HEK293 (cell line): Measurements from ENCODE around the gene TUT1.

Source experiments
- CTCF ChIP-seq: fragments of 450-650 bp; formaldehyde crosslinking; IDR thresholded peaks from 2 replicates; pipeline ENCODE4 v1.5.1; 2016; ENCODE audit warnings: missing biosample characterization, missing genetic modification characterization
- KLF1 ChIP-seq: fragments of 450-650 bp; formaldehyde crosslinking; IDR thresholded peaks from 2 replicates; pipeline ENCODE4 v1.5.1; 2016; ENCODE audit warnings: missing biosample characterization, missing genetic modification characterization
- KLF16 ChIP-seq: fragments of 450-650 bp; formaldehyde crosslinking; IDR thresholded peaks from 2 replicates; pipeline ENCODE4 v1.5.1; 2017; ENCODE audit warnings: missing biosample characterization, missing genetic modification characterization
- MYNN ChIP-seq: fragments of 450-650 bp; formaldehyde crosslinking; IDR thresholded peaks from 2 replicates; pipeline ENCODE4 v1.5.1; 2016; ENCODE audit warnings: missing biosample characterization, missing genetic modification characterization, borderline replicate concordance
- PATZ1 ChIP-seq: fragments of 450-650 bp; formaldehyde crosslinking; IDR thresholded peaks from 2 replicates; pipeline ENCODE4 v1.5.1; 2016; ENCODE audit warnings: missing biosample characterization, missing genetic modification characterization
- RBAK ChIP-seq: fragments of 450-650 bp; formaldehyde crosslinking; IDR thresholded peaks from 2 replicates; pipeline ENCODE4 v1.5.1; 2016; ENCODE audit warnings: missing biosample characterization, missing genetic modification characterization
- SALL2 ChIP-seq: fragments of 450-650 bp; formaldehyde crosslinking; IDR thresholded peaks from 2 replicates; pipeline ENCODE4 v1.5.0; 2017; ENCODE audit warnings: missing biosample characterization, mild to moderate bottlenecking, missing genetic modification characterization, borderline replicate concordance
- TSHZ1 ChIP-seq: fragments of 450-650 bp; formaldehyde crosslinking; IDR thresholded peaks from 2 replicates; pipeline ENCODE4 v1.5.1; 2016; ENCODE audit warnings: missing biosample characterization, missing genetic modification characterization, borderline replicate concordance
- ZBTB10 ChIP-seq: fragments of 450-650 bp; formaldehyde crosslinking; IDR thresholded peaks from 2 replicates; pipeline ENCODE4 v1.5.1; 2016; ENCODE audit warnings: missing biosample characterization, missing genetic modification characterization
- ZBTB17 ChIP-seq: fragments of 450-650 bp; formaldehyde crosslinking; IDR thresholded peaks from 2 replicates; pipeline ENCODE4 v1.5.1; 2016; ENCODE audit warnings: missing biosample characterization, missing genetic modification characterization
- ZBTB8A ChIP-seq: fragments of 450-650 bp; formaldehyde crosslinking; IDR thresholded peaks from 2 replicates; pipeline ENCODE4 v1.5.1; 2016; ENCODE audit warnings: missing biosample characterization, missing genetic modification characterization
- ZEB2 ChIP-seq: fragments of 450-650 bp; formaldehyde crosslinking; IDR thresholded peaks from 2 replicates; pipeline ENCODE4 v1.5.1; 2016; ENCODE audit warnings: missing biosample characterization, missing genetic modification characterization
- ZFP37 ChIP-seq: fragments of 450-650 bp; formaldehyde crosslinking; IDR thresholded peaks from 2 replicates; pipeline ENCODE4 v1.5.1; 2016; ENCODE audit warnings: missing biosample characterization, missing genetic modification characterization
- ZNF146 ChIP-seq: fragments of 450-650 bp; formaldehyde crosslinking; IDR thresholded peaks from 2 replicates; pipeline ENCODE4 v1.5.1; 2016; ENCODE audit warnings: missing biosample characterization, missing genetic modification characterization
- ZNF169 ChIP-seq: fragments of 450-650 bp; formaldehyde crosslinking; IDR thresholded peaks from 2 replicates; pipeline ENCODE4 v1.5.1; 2016; ENCODE audit warnings: missing biosample characterization, missing genetic modification characterization
- ZNF174 ChIP-seq: fragments of 450-650 bp; formaldehyde crosslinking; IDR thresholded peaks from 2 replicates; pipeline ENCODE4 v1.5.0; 2017; ENCODE audit warnings: missing biosample characterization, mild to moderate bottlenecking, missing genetic modification characterization
- ZNF366 ChIP-seq: fragments of 450-650 bp; formaldehyde crosslinking; conservative IDR thresholded peaks from 2 replicates; pipeline ENCODE4 v1.5.1; 2016; ENCODE audit warnings: missing biosample characterization, missing genetic modification characterization
- ZNF426 ChIP-seq: fragments of 450-650 bp; formaldehyde crosslinking; IDR thresholded peaks from 2 replicates; pipeline ENCODE4 v1.5.1; 2017; ENCODE audit warnings: missing biosample characterization, missing genetic modification characterization, mild to moderate bottlenecking, inconsistent platforms, moderate library complexity
- ZNF433 ChIP-seq: fragments of 450-650 bp; formaldehyde crosslinking; IDR thresholded peaks from 2 replicates; pipeline ENCODE4 v1.5.1; 2016; ENCODE audit warnings: missing biosample characterization, missing genetic modification characterization, low read depth
- ZNF48 ChIP-seq: fragments of 450-650 bp; formaldehyde crosslinking; IDR thresholded peaks from 2 replicates; pipeline ENCODE4 v1.5.1; 2016; ENCODE audit warnings: missing biosample characterization, missing genetic modification characterization
- ZNF513 ChIP-seq: fragments of 450-650 bp; IDR thresholded peaks from 2 replicates; pipeline ENCODE4 v1.5.1; 2018; ENCODE audit warnings: missing biosample characterization, missing genetic modification characterization
- ZNF514 ChIP-seq: fragments of 450-650 bp; formaldehyde crosslinking; IDR thresholded peaks from 2 replicates; pipeline ENCODE4 v1.5.1; 2016; ENCODE audit warnings: missing biosample characterization, missing genetic modification characterization
- ZNF645 ChIP-seq: fragments of 450-650 bp; formaldehyde crosslinking; IDR thresholded peaks from 2 replicates; pipeline ENCODE4; 2016; ENCODE audit warnings: missing biosample characterization, missing genetic modification characterization
- ZNF654 ChIP-seq: fragments of 450-650 bp; formaldehyde crosslinking; IDR thresholded peaks from 2 replicates; pipeline ENCODE4 v1.5.1; 2016; ENCODE audit warnings: low read depth, missing biosample characterization, missing genetic modification characterization
- ZNF707 ChIP-seq: fragments of 450-650 bp; formaldehyde crosslinking; IDR thresholded peaks from 2 replicates; pipeline ENCODE4 v1.5.1; 2016; ENCODE audit warnings: missing biosample characterization, missing genetic modification characterization
- ZSCAN23 ChIP-seq: fragments of 450-650 bp; formaldehyde crosslinking; IDR thresholded peaks from 2 replicates; pipeline ENCODE4 v1.5.1; 2016; ENCODE audit warnings: missing biosample characterization, missing genetic modification characterization
- ZSCAN4 ChIP-seq: fragments of 450-650 bp; formaldehyde crosslinking; IDR thresholded peaks from 2 replicates; pipeline ENCODE4 v1.5.1; 2017; ENCODE audit warnings: missing biosample characterization, missing genetic modification characterization

Gene TUT1

GRCh38 chr11:62560566-62561103, 30.7 kb downstream of the TUT1 start (continued):
- TF ChIP-seq ZNF366 (tag by site-specific recombination) (peak; percentile 56), PATZ1 (peak; percentile 94), ZBTB17 (no peak; the same call in none of the 2 replicates), ZNF645 (tag by site-specific recombination) (no peak), ZNF174 (tag by site-specific recombination) (no peak), ZNF707 (tag by site-specific recombination) (no peak), ZFP37 (tag by site-specific recombination) (no peak), ZBTB8A (no peak), ZNF169 (no peak), ZEB2 (tag by site-specific recombination) (peak; percentile 86), ZNF654 (tag by site-specific recombination) (peak; percentile 72), ZNF433 (tag by site-specific recombination) (no peak), TSHZ1 (tag by site-specific recombination) (no peak), ZNF513 (tag by site-specific recombination) (no peak), ZNF48 (tag by site-specific recombination) (no peak), ZNF426 (tag by site-specific recombination) (no peak), RBAK (tag by site-specific recombination) (no peak), MYNN (no peak), SALL2 (tag by site-specific recombination) (no peak), KLF16 (tag by site-specific recombination) (no peak), CTCF (tag by site-specific recombination) (peak; percentile 74), ZSCAN23 (tag by site-specific recombination) (no peak), ZNF146 (tag by site-specific recombination) (no peak), KLF1 (tag by site-specific recombination) (peak; percentile 76), ZBTB10 (no peak), ZNF514 (tag by site-specific recombination) (no peak), ZSCAN4 (tag by site-specific recombination) (no peak)
